ENCODE measurements around the gene ACER3.
"Not testable (repeated sequence)": the region's sequence is repeated elsewhere in the genome, so short reads cannot be mapped to it uniquely, and the experiment has no call there.

The ACER3 gene

GRCh38 chr11:77003963-77004362, 143.2 kb downstream of the ACER3 start:
- no peak for DNase-seq

DNA sequence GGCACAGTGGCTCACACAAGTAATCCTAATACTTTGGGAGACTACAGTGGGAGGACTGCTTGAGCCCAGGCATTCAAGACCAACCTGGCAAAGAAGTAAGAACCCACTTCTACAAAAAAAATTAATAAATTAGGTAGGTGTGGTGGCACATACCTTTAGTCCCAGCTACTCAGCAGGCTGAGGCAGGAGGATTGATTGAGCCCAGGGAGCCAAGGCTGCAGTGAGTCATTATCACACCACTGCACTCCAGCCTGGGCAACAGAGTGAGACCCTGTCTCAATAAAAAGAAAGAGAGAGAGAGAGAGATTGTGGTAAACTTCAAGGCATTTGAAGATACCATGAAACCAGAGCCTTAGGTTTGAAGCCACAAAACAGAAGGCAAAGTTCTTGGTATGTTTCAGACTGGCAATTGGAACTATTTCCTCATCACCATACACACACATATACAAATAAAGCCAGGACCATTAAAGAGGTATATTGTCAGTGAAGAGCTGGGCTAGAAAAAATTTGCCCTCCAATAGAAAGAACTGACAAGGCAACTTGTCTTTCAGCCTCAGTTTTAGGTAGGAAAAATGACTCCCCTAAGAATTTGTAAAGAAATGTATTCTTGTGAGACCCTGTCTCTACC, 148.9 kb downstream of the ACER3 start:
- no peak for DNase-seq

- DNase-seq = no peak
These were observed 154.0 kb downstream of the ACER3 start for GRCh38 chr11:77014669-77015068.

DNA sequence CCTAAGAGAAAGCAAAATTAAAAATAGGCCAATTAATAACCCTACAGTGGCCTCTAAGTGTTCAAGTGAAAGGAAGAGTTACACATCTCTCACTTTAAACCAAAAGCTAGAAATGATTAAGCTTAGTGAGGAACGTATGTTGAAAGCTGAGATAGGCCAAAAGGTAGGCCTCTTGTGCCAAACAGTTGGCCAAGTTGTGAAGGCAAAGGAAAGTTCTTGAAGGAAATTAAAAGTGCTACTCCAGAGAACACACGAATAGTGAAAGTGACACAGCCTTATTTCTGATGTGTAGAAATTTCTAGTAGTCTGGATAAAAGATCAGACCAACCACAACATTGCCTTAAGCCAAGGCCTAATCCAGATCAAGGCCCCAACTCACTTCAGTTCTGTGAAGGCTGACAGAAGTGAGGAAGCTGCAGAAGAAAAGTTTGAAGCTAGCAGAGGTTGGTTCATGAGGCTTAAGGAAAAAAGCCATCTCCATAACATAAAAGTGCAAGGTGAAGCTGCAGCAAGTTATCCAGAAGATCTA, 157.7 kb downstream of the ACER3 start:
- DNase-seq = not testable (repeated sequence)

DNA sequence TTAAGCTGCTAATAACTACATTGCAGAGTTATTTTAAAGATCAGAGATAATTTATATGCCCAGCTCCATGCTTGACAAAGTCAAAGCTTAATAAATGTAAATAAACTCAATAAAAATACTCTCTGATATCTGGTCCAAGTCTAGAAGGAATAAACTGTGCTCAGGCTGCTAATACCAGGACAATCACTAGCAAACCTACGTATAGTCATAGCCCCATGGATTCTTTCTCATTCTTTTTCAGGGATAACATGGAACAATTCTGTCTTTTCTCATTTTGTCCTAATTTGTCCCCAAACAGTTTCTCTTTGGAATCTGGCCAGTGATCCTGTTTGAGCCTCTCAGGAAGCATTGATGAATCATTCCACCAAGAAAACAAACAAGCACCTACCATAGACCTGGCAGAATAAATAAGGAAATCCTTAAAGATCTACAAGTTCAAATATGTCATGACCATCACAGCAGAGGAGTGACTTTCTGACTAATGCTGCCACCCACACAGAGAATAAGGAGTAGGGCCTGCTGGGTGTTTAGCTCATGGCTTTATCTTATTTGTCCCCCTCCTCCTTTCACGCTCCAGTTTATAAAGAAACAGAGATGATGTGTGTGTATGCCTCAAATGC, 159.4 kb downstream of the ACER3 start:
- DNase-seq = no peak

- no peak for DNase-seq
These were observed 160.0 kb downstream of the ACER3 start for GRCh38 chr11:77020734-77021133.

DNA sequence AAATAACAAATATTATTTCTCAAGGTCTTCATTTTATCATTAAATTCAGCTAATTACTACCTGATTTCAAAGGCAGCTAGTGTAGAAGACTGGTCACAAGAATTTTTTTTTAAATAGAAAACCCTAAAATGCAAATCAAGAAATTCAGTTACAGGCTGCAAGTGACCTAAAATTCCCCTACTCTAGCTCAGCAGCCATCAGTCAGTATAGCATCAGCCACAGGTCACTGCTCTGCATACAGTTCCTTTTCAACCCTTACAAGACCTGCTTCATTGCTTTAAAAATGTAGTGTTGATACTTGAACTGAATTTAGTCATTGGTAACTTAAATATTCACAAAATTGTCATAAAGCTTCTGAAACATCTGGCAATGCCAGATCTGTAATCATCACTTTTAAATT, 164.0 kb downstream of the ACER3 start:
- no peak for DNase-seq

DNA sequence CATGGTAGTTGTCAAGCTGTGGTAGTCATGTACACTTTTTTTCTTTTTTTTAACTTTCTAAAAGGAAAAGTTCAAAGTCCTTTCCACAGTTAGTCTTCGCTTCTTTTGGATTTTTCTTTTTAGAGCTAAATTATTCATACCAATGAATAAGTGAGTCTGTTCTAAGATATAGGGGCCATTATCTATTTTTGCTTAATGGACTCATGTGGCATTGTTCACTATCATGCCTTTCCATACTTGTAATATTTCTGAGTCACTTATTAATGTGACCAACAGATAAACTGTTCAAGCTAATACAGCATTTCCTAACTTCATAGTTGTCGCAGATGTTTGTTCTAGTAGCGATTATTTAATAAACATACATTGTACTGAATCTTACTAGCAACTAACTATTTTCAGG, 165.5 kb downstream of the ACER3 start:
- no peak for DNase-seq

- no peak for DNase-seq
These were observed 166.0 kb downstream of the ACER3 start for GRCh38 chr11:77026743-77027142.

DNA sequence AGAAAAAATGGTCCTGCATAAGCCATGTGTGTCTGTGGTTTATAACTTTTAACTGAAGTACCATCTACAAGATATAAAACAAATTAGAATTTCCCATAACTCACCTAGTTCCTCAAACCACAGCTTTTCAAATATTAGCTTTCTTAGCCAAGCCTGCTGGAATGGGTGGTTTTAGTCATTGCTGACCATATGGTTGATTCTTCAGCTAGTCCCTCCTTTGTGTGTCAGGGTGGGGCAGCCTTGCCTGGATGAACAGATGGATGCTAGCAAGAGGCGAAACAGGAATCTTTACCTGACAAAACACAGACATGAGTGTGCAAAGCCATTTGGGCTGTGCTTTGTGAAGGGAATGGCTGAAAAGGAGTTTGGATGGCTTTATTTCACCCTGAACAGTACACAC, 166.6 kb downstream of the ACER3 start:
- no peak for DNase-seq

DNA sequence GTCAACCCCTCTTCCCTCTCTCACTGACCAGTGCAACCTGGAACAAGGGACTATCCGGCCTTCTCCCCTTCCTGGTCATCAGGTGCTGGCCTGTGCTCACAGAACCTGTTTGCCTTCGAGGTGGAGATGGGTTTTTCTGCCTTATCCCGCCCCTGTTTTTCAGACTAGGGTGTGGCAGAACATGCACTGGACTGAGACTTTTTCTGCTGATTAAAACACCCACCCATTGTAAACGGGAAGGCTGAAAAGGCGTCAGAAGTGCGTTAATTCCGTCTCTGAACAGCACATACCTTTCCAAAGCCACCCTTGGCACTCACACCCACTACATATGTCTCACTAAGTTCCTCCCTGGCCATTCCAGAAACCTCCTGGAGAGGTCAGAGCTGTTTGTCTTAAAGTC, 169.1 kb downstream of the ACER3 start:
- DNase-seq = no peak

- no peak for DNase-seq
These were observed 170.2 kb downstream of the ACER3 start for GRCh38 chr11:77030834-77031414.

GRCh38 chr11:77031599-77031998, 170.9 kb downstream of the ACER3 start:
- no peak for DNase-seq

GRCh38 chr11:77035039-77035438, 174.3 kb downstream of the ACER3 start:
- no peak for DNase-seq

DNA sequence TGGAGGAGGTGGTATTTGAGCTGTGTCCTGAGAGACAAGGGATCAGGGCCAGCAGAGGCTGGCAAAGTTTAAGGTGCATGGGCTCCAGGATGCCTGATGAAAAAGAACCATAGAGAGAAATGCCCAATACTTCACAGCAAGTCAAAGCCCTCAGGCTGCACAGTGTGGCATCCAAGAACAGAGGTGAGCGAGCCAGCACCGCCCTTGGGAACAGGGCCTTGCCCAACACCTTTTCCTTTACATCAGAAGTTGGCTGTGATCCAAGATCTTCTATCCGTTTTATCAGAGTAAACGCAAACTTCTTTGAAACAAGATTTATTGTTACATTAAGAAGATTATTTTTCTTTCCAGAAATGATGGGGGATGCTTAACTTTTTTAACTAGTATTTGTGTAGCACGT, 174.9 kb downstream of the ACER3 start:
- no peak for DNase-seq

GRCh38 chr11:77036398-77036797, 175.7 kb downstream of the ACER3 start:
- DNase-seq = no peak

DNA sequence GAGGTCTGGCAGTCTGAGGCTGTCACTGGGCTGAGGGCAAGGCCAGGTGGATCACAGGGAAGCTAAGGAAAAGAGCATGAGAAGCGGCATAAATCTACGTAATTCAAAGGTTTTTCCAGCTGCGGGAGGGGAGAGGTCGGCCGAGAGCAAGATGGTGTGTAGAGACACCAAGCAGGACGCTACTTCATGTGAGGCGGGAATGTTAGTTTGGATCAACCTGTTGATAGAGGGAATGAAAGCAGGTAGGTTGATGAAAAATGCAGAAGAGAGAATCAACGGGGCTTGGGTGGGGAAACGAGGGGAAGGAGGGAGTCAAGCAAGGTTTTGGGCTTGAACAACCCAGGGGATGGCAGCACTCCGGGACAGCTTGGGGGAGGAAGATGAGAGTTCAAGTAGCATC, 176.3 kb downstream of the ACER3 start:
- DNase-seq = no peak

DNA sequence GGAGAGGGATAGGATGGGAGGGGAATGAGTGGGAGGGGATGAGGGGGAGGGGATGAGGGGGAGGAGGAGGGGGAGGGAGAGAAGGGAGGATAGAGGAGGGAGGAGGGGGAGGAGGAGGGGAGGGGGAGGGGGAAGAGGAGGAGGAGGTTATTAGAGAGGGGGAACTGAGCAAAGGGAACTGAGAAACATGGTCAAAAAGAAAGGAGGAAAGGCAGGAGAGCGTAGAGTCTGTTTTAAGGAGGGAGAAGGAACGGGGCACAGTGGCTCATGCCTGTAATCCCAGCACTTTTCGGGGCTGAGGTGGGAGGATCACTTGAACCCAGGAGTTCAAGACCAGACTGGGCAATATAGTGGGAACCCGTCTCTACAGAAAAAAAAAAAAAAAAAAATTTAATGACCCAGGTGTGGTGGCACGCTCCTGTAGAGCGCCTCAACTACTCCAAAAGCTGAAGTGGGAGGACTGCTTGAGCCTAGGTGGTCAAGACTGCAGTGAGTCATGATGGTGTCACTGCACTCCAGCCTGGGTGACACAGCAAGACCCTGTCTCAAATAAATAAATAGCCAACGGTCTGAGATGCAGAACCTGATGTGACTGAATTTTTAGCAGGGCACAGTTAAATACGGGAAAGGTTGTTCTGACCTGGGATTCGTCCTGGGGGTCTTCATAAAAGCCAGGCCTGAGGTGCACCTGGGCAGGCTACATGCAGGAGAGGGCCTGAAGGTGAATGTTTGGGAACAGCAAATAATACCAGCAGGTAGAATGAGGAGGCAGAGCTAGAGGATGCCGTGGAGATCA, 177.5 kb downstream of the ACER3 start:
- no peak for DNase-seq

DNA sequence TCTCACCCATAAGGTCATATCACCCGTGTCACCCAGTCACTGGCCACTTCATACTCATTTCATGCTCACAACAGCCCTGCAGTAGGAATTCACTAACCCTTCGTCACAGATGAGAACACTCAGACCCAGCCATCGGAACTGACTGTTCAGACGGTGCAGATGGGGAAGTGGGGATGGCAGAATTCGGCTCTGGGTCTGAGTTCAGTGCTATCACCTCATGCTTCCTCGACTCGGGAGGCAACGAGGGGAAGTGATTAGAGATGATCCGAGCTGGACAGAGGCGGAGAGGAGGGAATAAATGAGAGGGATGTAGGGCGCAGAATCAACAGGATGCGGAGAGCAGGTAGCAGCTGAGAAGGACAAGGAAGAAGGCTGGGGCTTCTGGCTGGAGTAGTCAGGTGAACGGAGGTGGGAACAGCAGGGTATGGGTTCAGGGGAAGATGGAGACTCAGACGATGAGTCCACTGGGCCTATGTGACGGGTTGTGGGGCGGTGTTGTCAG, 178.2 kb downstream of the ACER3 start:
- DNase-seq = no peak

DNA sequence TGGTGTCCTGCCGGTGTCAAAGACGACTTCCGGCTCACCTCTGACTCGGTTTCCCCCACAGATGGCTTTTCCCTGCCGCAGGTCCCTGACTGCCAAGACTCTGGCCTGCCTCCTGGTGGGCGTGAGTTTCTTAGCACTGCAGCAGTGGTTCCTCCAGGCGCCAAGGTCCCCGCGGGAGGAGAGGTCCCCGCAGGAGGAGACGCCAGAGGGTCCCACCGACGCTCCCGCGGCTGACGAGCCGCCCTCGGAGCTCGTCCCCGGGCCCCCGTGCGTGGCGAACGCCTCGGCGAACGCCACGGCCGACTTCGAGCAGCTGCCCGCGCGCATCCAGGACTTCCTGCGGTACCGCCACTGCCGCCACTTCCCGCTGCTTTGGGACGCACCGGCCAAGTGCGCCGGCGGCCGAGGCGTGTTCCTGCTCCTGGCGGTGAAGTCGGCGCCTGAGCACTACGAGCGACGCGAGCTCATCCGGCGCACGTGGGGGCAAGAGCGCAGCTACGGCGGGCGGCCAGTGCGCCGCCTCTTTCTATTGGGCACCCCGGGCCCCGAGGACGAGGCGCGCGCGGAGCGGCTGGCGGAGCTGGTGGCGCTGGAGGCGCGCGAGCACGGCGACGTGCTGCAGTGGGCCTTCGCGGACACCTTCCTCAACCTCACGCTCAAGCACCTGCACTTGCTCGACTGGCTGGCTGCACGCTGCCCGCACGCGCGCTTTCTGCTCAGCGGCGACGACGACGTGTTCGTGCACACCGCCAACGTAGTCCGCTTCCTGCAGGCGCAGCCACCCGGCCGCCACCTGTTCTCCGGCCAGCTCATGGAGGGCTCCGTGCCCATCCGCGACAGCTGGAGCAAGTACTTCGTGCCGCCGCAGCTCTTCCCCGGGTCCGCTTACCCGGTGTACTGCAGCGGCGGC, 179.0 kb downstream of the ACER3 start:
- DNase-seq = no peak

- DNase-seq = no peak
These were observed 179.7 kb downstream of the ACER3 start for GRCh38 chr11:77040401-77040777.

- no peak for DNase-seq
These were observed 180.2 kb downstream of the ACER3 start for GRCh38 chr11:77040889-77041288.

All from GDM1 (cell line).